Right atrium auricular region (tissue), 2 donors: ENCODE results near the gene FAM222A. TPM values are rescaled to one million over a fixed set of nuclear protein-coding genes. Genes with fewer than 3 reads are reported as not detected.

Experiments used
- DNase-seq: peaks from one replicate; pipeline ENCODE4 v3.0.0-alpha.2; 2019; ENCODE audit warnings: low spot score
- H3K27ac ChIP-seq, 2 donors: fragments of 200-600 bp; sonication (generic); 1 replicate in 1 of 2; 2 replicates in 1 of 2; pipeline ENCODE4 v1.5.1; 2016 to 2019
- H3K27me3 ChIP-seq, 2 donors: fragments of 200-600 bp; sonication (generic); one replicate each; pipeline versions ENCODE4 v1.5.1 to v1.6.0; 2017 to 2019
- H3K36me3 ChIP-seq: fragments of 200-600 bp; sonication (generic); one replicate; pipeline ENCODE4 v1.5.1; 2016
- H3K4me1 ChIP-seq, 2 donors: fragments of 200-600 bp; sonication (generic); one replicate each; pipeline versions ENCODE4 v1.5.1 to v1.6.0; 2017 to 2019
- H3K4me3 ChIP-seq, 2 donors: fragments of 200-600 bp; sonication (generic); 1 replicate in 1 of 2; 2 replicates in 1 of 2; pipeline ENCODE4 v1.5.1; 2017 to 2019; ENCODE audit warnings: mild to moderate bottlenecking in 1 of 2, moderate library complexity in 1 of 2
- H3K9me3 ChIP-seq, 2 donors: fragments of 200-600 bp; sonication (generic); one replicate each; pipeline ENCODE4 v1.5.1; 2019
- CTCF ChIP-seq, 2 donors: fragments of 200-600 bp; sonication (generic); IDR thresholded peaks; one replicate each; pipeline ENCODE4 v1.5.1; 2019; ENCODE audit warnings: antibody characterized with exemption in 2 of 2
- total RNA-seq, 2 donors: library from RNA; depleted of rRNA; stranded (reverse); fragments of >200 nt; gene quantifications; one replicate each; pipeline ENCODE4 v1.1.0, GENCODE V29; 2016

The FAM222A gene
- total RNA-seq, 2 donors from 2014 or later = 23.6 to 32.4 TPM

DNA sequence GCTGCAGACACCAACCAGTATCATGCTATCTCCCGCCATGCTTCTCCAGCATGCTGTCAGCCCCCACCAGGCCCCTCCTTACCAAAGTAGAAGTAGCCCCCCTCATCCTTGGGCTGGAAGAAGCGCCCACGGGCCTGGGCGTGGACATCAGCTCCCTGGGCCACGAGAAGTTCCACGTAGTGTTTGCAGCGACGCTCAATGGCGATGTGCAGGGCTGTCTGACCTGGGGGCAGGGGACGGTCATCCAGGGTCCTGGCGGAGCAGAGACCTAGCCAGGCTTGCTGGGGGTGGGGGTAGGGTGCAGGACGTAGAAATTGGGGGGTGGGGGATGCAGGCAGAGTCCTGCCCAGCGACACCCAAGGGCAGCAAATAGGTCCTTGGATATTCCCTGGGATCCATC, 86.9 kb downstream of the FAM222A start:
- H3K4me1 ChIP-seq = no peaks in the 10 kb centered on the region
- H3K36me3 ChIP-seq = no peaks in the 10 kb centered on the region
- no peak overlapping the region for H3K27ac ChIP-seq
- no peaks in the 10 kb centered on the region for H3K9me3 ChIP-seq
- no peak for TF ChIP-seq CTCF (IDR thresholded peaks at IDR 0.05)
- no peak overlapping the region for H3K4me3 ChIP-seq
- DNase-seq = no peak
- no peaks in the 10 kb centered on the region for H3K27me3 ChIP-seq

DNA sequence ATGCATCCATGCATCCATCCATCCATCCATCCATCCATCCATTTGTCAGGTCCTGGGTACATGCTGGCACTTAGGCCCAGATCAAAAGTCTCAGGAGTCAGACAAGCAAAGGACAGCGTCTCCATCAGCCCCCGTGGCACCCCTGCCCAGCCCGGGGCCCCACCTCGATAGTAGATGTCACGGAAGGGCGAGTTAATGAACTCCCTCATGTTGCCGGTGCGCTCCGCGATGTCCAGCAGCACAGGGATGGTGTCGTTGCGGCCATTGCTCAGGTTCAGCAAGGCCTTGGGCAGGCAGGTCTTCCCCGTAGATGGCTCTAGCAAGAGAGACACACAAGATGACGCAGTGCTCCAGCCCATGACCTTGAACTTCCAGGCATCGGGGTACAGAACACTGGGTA, 89.2 kb downstream of the FAM222A start:
- Histone ChIP-seq H3K9me3 (no peaks in the 10 kb centered on the region), H3K4me1 (no peaks in the 10 kb centered on the region), H3K27me3 (no peaks in the 10 kb centered on the region), H3K27ac (no peak overlapping the region), H3K36me3 (no peaks in the 10 kb centered on the region), H3K4me3 (no peak overlapping the region)
- no peak for TF ChIP-seq CTCF (IDR thresholded peaks at IDR 0.05)
- DNase-seq = no peak

- no peak overlapping the region for H3K4me3 ChIP-seq
- DNase-seq = no peak
- no peak overlapping the region for H3K27ac ChIP-seq
- H3K4me1 ChIP-seq = no peaks in the 10 kb centered on the region
- no peak for TF ChIP-seq CTCF (IDR thresholded peaks at IDR 0.05)
- H3K36me3 ChIP-seq = no peaks in the 10 kb centered on the region
- H3K27me3 ChIP-seq = no peaks in the 10 kb centered on the region
- no peaks in the 10 kb centered on the region for H3K9me3 ChIP-seq
These were observed 90.1 kb downstream of the FAM222A start for GRCh38 chr12:109803678-109804077.

DNA sequence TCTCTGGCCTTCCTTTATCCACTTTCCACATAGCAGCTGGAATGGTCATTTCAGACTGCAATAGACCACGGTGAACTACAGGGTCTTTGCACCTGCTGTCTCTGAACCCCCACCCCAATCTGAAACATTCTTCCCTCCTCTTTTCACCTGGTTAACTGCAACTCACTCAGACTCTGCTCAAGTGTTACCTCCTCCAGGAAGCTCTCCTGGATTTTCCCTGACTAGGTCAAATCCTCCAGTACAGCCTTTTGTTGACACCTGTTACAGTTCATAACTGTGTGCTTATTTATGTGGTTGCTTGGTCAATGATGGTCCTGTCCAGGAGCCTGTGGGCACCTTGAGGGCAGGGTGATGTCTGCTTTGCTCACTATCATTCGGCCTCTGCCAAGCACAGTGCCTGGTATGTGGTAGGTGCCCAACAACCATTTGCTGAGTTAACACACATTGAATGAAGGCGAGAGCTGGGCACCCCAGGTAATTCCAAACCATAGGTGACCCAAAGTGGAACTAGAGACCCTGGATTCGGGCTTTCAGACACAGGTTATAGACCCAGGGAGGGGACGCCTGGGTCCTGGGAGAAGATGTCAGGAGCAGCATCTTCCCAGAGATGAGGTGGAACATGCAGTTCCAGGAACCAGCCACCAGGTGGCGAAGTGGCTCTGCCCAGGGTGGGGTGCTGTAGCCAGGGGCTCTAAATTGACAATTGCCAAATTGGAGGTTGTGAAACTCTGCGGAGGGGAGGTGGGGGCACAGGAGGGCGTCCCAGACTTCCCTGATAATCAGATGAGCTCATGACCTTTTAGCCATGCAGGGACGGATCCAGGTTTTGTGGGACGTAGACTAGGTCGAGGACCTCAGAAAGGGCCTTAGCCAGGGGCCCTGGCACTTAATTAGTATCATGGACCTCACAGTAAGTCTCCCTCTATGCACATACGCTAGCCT, 91.5 kb downstream of the FAM222A start:
- Histone ChIP-seq H3K9me3 (no peaks in the 10 kb centered on the region), H3K27ac (no peak overlapping the region), H3K4me1 (no peaks in the 10 kb centered on the region), H3K36me3 (no peaks in the 10 kb centered on the region), H3K4me3 (no peak overlapping the region), H3K27me3 (no peaks in the 10 kb centered on the region)
- peak; percentile 77 for DNase-seq
- TF ChIP-seq CTCF (IDR thresholded peaks at IDR 0.05) = peak; percentile 94 to 98

GRCh38 chr12:109807954-109808643, 94.5 kb downstream of the FAM222A start:
- Histone ChIP-seq H3K27ac (no peak overlapping the region), H3K4me3 (no peak overlapping the region), H3K4me1 (no peaks in the 10 kb centered on the region), H3K36me3 (no peaks in the 10 kb centered on the region), H3K9me3 (no peaks in the 10 kb centered on the region), H3K27me3 (no peaks in the 10 kb centered on the region)
- no peak for TF ChIP-seq CTCF (IDR thresholded peaks at IDR 0.05)
- no peak for DNase-seq
